IPS-20b (cell line): ENCODE results near the gene IRF2BPL.
A peak's percentile ranks its signal among the peaks of the same experiment; 100 is the strongest.

Experiments
- H3K27ac ChIP-seq: one replicate; pipeline ENCODE4 v1.5.1; 2013; ENCODE audit warnings: low read length
- H3K27me3 ChIP-seq: 2 replicates; pipeline ENCODE4 v1.6.1; 2013; ENCODE audit warnings: mild to moderate bottlenecking, low read length, inconsistent platforms; ENCODE audit not compliant: insufficient read depth
- H3K36me3 ChIP-seq: 2 replicates; pipeline ENCODE4 v1.6.1; 2013; ENCODE audit warnings: low read depth, mild to moderate bottlenecking, inconsistent platforms, low read length, moderate library complexity; ENCODE audit not compliant: insufficient read depth
- H3K4me1 ChIP-seq: 2 replicates; pipeline ENCODE4 v1.6.1; 2013; ENCODE audit warnings: mild to moderate bottlenecking, control low read depth, inconsistent platforms, low read length, moderate library complexity; ENCODE audit not compliant: insufficient read depth
- H3K4me3 ChIP-seq: 2 replicates; pipeline ENCODE4 v1.5.1; 2013; ENCODE audit warnings: mild to moderate bottlenecking, low read length, inconsistent platforms
- H3K9ac ChIP-seq: 2 replicates; pipeline ENCODE4 v1.6.1; 2013; ENCODE audit warnings: low read depth, mild to moderate bottlenecking, inconsistent platforms, low read length, moderate library complexity
- H3K9me3 ChIP-seq: 2 replicates; pipeline ENCODE4 v1.6.1; 2013; ENCODE audit warnings: mild to moderate bottlenecking, low read depth, low read length, inconsistent platforms; ENCODE audit not compliant: insufficient read depth

IRF2BPL gene

GRCh38 chr14:77040059-77040740, 11.7 kb upstream of the IRF2BPL start:
- Histone ChIP-seq H3K27me3 (peaks cover 33% of the 10 kb centered on the region), H3K9me3 (no peaks in the 10 kb centered on the region), H3K4me3 (peak overlapping the region; percentile 65), H3K36me3 (no peaks in the 10 kb centered on the region), H3K9ac (peak overlapping the region; percentile 69; the same call in 1 of the 2 replicates), H3K27ac (peak overlapping the region; percentile 13), H3K4me1 (peaks cover 80% of the 10 kb centered on the region)

GRCh38 chr14:77039285-77040058, 11.0 kb upstream of the IRF2BPL start:
- Histone ChIP-seq H3K4me1 (peaks cover 75% of the 10 kb centered on the region), H3K27me3 (peaks cover 33% of the 10 kb centered on the region), H3K36me3 (no peaks in the 10 kb centered on the region), H3K27ac (no peak overlapping the region), H3K9me3 (no peaks in the 10 kb centered on the region), H3K9ac (peak overlapping the region; percentile 19; the same call in 1 of the 2 replicates), H3K4me3 (peak overlapping the region; percentile 65; the same call in 1 of the 2 replicates)

DNA sequence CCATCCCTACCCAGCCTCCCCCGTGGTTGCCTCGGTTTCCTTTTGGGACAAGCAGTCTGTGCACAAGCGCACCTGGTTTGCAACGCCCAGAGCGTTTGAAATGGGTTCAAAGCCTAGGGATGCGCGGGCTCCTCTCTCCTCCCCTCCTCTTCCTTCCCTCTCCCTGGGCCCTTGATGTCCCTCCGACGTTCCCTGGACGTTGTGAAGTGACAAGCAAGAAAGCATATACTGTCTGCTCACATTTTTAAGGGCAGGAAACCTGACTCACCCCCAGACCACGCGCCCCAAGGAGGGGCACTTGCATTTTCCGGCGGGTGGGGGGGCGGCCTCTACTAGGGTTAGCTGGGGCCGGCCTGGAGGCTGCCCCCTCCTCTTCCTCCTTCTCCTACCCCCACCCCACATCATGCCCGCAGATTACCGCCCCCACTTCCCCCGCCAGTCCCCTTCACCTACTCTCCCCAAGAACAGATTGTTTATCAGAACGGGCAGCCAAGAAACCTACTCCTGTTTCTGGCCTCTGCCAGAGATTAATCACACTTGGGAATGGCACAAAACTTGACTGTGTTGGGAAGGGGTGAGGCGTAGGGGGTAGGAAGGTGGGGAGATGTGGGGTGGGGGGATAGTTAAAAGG, 9.5 kb upstream of the IRF2BPL start:
- Histone ChIP-seq H3K4me3 (peak overlapping the region; percentile 35; the same call in 1 of the 2 replicates), H3K36me3 (no peaks in the 10 kb centered on the region), H3K4me1 (peaks cover 66% of the 10 kb centered on the region; the same call in 1 of the 2 replicates), H3K27me3 (peaks cover 33% of the 10 kb centered on the region), H3K9me3 (no peaks in the 10 kb centered on the region), H3K27ac (no peak overlapping the region), H3K9ac (peak overlapping the region; percentile 46; the same call in 1 of the 2 replicates)

DNA sequence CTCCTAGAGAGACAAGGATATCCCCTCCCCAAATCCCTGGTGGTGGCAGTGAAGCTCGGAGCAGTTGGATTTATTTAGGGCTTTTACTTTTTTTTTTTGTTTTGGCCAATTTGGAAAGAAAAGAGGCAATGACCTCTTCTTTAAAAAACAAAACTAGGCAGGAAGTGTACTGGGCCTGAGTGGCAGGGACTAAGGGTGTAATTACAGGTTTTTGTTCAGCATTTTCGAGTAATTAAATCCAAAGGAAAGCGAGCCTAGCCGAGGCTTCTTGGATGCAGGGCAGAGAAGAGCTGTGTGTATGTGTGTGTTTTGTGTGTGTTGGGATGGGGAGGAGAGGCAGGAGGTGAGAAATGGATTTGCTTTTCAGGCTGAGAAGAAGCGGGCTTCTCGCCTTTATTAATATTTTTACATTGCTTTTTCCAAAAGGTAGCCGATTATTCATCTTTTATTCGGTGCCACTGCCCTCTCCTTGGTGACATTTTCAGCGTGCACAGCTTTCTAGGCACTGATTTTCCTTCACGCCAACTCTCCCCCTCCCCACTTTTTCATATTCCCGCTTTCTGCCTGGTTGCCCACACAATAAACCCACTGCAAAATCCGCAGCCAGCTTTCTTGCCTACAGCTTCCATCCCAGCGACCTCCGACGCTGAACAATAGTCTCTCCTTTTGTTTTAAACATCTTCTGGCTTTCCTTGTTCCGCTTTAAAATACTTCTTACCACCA, 8.9 kb upstream of the IRF2BPL start:
- peaks cover 33% of the 10 kb centered on the region for H3K27me3 ChIP-seq
- no peaks in the 10 kb centered on the region for H3K36me3 ChIP-seq
- no peak overlapping the region for H3K27ac ChIP-seq
- H3K4me3 ChIP-seq: peak overlapping the region; percentile 35; the same call in 1 of the 2 replicates
- H3K9ac ChIP-seq: peak overlapping the region; percentile 46; the same call in 1 of the 2 replicates
- no peaks in the 10 kb centered on the region for H3K9me3 ChIP-seq
- H3K4me1 ChIP-seq: peaks cover 66% of the 10 kb centered on the region; the same call in 1 of the 2 replicates

DNA sequence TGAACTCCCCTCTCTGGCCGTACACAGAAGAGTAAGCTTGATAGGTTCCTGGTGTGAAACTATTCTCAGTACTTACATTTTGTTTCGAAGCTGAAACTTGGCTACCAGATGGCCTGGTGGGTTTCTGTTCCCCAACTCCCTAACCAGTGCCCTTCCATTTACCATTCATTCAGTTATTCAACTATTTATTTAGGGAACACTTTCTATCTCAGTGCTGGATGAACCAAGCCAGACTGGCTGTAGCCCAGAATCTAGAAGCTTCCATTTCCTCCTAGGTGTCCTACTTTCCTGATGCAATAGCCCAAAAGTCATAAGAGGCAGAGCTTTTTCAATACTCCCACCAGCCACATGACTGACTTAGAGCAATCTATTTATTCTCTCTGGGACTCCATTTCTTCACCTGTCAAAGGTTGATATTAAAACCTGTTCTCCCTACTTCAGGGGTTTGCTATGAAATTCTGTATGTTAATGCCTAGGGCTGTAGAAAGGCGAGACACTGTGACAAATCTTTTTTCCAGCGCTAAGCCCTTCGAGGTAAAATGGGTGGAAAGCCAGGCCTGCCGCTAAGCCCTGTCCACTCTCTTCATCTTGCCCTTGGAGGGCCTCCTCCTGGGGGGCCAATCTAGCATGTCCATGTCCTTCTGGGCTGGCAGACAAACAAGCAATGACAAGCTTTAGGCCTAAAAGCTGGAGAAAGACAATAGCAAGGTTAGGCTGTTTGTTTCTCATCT, 8.1 kb upstream of the IRF2BPL start:
- H3K9ac ChIP-seq: peak overlapping the region; percentile 3; the same call in 1 of the 2 replicates
- H3K27ac ChIP-seq: no peak overlapping the region
- H3K36me3 ChIP-seq: no peaks in the 10 kb centered on the region
- no peaks in the 10 kb centered on the region for H3K9me3 ChIP-seq
- H3K4me1 ChIP-seq: peaks cover 66% of the 10 kb centered on the region
- peaks cover 33% of the 10 kb centered on the region for H3K27me3 ChIP-seq
- no peak overlapping the region for H3K4me3 ChIP-seq

GRCh38 chr14:77035267-77035666, 6.8 kb upstream of the IRF2BPL start:
- H3K27me3 ChIP-seq: peaks cover 33% of the 10 kb centered on the region
- no peak overlapping the region for H3K4me3 ChIP-seq
- no peak overlapping the region for H3K9ac ChIP-seq
- H3K27ac ChIP-seq: no peak overlapping the region
- no peaks in the 10 kb centered on the region for H3K9me3 ChIP-seq
- H3K36me3 ChIP-seq: no peaks in the 10 kb centered on the region
- peaks cover 59% of the 10 kb centered on the region for H3K4me1 ChIP-seq

DNA sequence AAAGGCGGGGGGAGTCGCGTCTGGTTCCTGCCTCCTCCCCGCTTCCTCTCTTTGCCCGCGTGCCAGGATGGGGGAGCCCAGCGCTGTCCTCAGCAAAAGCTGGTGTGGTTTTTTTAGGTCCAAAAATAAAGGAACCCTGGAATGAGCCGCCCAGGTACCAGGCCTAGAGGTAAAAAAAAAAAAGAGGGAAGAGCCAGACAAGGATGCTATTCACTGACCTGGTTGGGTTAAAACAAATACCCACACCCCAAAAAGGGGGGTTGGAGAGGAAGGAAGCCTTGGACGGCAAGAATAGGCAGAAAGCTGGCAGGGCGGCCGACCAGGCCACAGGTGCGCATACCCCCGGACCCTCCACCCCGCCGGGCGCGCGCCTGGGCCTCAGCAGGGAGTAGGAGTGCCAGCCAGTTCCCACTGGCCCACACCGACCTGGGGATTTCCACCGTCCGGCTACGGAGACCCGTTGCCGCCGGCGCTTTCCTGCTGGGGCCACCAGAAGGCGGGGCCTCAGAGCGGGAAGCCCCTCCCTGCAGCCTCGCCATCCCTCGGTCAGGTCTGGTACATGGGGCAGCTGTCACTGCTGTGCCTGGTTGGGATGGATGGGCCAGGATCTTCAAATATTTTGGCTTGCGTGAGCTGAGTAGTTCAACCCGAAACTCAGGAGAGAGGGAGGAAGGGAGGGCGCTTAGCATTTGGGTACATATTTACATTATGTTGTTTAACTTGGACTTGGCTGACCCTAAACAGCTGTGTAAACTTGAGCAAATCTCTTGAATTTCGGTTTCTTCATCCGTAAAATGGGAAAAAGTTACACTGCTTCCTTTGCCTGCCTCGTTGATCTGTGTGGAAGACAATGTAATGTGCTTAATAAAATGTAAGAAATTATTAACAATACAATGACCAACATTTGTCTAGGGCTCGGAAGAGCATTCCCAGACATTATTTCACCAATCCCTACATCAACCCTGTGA, 5.4 kb upstream of the IRF2BPL start:
- Histone ChIP-seq H3K36me3 (no peaks in the 10 kb centered on the region), H3K9me3 (no peaks in the 10 kb centered on the region), H3K27ac (peak overlapping the region; percentile 89), H3K4me3 (peak overlapping the region; percentile 72), H3K27me3 (peaks cover 27% of the 10 kb centered on the region), H3K9ac (peak overlapping the region; percentile 86; the same call in 1 of the 2 replicates), H3K4me1 (peaks cover 55% of the 10 kb centered on the region)

- Histone ChIP-seq H3K36me3 (no peaks in the 10 kb centered on the region), H3K4me1 (peaks cover 48% of the 10 kb centered on the region), H3K9ac (peak overlapping the region; percentile 86; the same call in 1 of the 2 replicates), H3K4me3 (peak overlapping the region; percentile 72), H3K27me3 (peaks cover 18% of the 10 kb centered on the region), H3K9me3 (no peaks in the 10 kb centered on the region), H3K27ac (peak overlapping the region; percentile 89)
Observed at GRCh38 chr14:77032844-77033621, 4.5 kb upstream of the IRF2BPL start.

DNA sequence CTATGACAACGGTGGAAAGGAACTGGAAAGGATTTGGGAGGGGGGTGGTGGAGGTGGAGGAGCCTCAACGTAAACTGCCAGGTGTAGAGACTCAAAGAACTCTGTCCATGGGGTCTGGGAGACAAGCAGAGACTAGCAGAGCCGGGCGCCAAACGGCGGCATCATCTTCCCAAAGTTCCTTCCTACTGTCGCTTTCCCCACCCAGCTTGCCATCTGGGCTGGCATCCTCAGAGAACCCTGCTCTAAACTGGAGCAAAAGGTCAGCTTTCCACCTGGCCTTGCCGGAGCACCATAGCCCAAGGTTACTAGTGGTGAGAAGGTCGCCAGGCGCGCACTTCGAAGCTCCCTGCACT, 4.0 kb upstream of the IRF2BPL start:
- H3K9ac ChIP-seq: peak overlapping the region; percentile 86; the same call in 1 of the 2 replicates

More for the DNA sequence above, 4.0 kb upstream of the IRF2BPL start:
- peaks cover 13% of the 10 kb centered on the region; the same call in 1 of the 2 replicates for H3K27me3 ChIP-seq
- no peaks in the 10 kb centered on the region for H3K36me3 ChIP-seq
- H3K4me3 ChIP-seq: peak overlapping the region; percentile 72; the same call in 1 of the 2 replicates
- no peaks in the 10 kb centered on the region for H3K9me3 ChIP-seq
- H3K27ac ChIP-seq: peak overlapping the region; percentile 89
- H3K4me1 ChIP-seq: peaks cover 43% of the 10 kb centered on the region
